IPS-11a (cell line): ENCODE measurements around the gene HS2ST1.

Experiments used
- H3K4me3 ChIP-seq: one replicate; pipeline ENCODE4 v1.5.1; 2013; ENCODE audit warnings: low read depth, low read length, control low read depth

The HS2ST1 gene

GRCh38 chr1:87155170-87155569 lies 240.7 kb downstream of the HS2ST1 start:
- H3K4me3 ChIP-seq = no peak overlapping the region

DNA sequence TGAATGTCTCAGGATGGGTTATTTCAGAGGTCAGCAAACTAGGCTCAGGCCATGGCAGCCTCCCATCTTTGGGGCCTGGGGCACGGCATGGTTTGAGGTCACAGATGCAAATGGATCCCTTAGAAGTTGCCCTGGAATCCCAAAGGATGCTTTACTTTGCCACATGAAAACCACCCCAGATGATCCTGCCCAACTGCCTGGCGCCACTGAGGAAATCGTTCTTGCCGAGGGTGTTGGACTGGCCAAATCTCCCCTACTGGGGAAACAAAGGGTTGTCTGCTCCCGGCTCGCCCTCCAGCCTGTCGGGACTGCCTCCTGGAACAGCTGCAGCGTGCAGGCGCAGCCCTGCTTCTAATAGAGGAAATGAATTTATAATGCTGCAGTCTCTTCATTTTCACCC lies 241.2 kb downstream of the HS2ST1 start:
- H3K4me3 ChIP-seq = no peak overlapping the region

GRCh38 chr1:87156124-87156523 lies 241.7 kb downstream of the HS2ST1 start:
- H3K4me3 ChIP-seq = no peak overlapping the region

- H3K4me3 ChIP-seq = no peak overlapping the region
Measured at GRCh38 chr1:87159378-87159915, 245.0 kb downstream of the HS2ST1 start.
